Activated B cell treated with CpG ODN at 0.5 μM for 24 hours (primary cell): ENCODE results near the gene PTPN14. TPM values are rescaled to one million over a fixed set of nuclear protein-coding genes. Genes with fewer than 3 reads are reported as not detected.

Source experiments
- ATAC-seq: fragments of 200-7000 bp; cut with Tn5 transposase; one replicate; pipeline ENCODE4 v1.10.0; 2021; ENCODE audit warnings: low read depth, mild to moderate bottlenecking, moderate library complexity
- CTCF ChIA-PET: fragments of 350-600 bp; sonication (Branson Sonifier 250); formaldehyde crosslinking; loops from one replicate; lab custom pipeline; 2021; ENCODE audit warnings: antibody characterized with exemption; lab: Charles Lee
- POLR2A ChIA-PET: fragments of 350-600 bp; sonication (Branson Sonifier 250); formaldehyde crosslinking; loops from one replicate; lab custom pipeline; 2021; ENCODE audit warnings: antibody characterized with exemption; lab: Charles Lee
- DNase-seq: peaks from one replicate; pipeline ENCODE4 v3.0.0; 2022
- H3K27ac Mint-ChIP-seq: one replicate; pipeline ENCODE4 v1.8.0; 2020; ENCODE audit warnings: mixed read lengths
- H3K27me3 Mint-ChIP-seq: one replicate; pipeline ENCODE4 v1.8.0; 2021; ENCODE audit warnings: mixed read lengths
- H3K36me3 Mint-ChIP-seq: one replicate; pipeline ENCODE4 v1.8.0; 2021; ENCODE audit warnings: low read depth, mixed read lengths
- H3K4me1 Mint-ChIP-seq: one replicate; pipeline ENCODE4 v1.8.0; 2021; ENCODE audit warnings: mixed read lengths
- H3K4me3 Mint-ChIP-seq: one replicate; pipeline ENCODE4 v1.8.0; 2020; ENCODE audit warnings: mild to moderate bottlenecking, mixed read lengths
- H3K9me3 Mint-ChIP-seq: one replicate; pipeline ENCODE4 v1.8.0; 2020; ENCODE audit warnings: mixed read lengths
- CTCF ChIP-seq: fragments of 200-600 bp; IDR thresholded peaks from one replicate; pipeline ENCODE4 v1.8.0; 2022; ENCODE audit warnings: antibody characterized with exemption, mild to moderate bottlenecking
- intact Hi-C: fragments of 100-400 bp; cut with micrococcal nuclease; formaldehyde crosslinking; loops from one replicate; pipeline ENCODE4 v1.15.1; 2024
- total RNA-seq: library from RNA; stranded (reverse); gene quantifications from 2 replicates; pipeline ENCODE4 v1.2.3, GENCODE V29; 2022

The PTPN14 gene
- total RNA-seq, 1 donor from 2014 or later = not detected

DNA sequence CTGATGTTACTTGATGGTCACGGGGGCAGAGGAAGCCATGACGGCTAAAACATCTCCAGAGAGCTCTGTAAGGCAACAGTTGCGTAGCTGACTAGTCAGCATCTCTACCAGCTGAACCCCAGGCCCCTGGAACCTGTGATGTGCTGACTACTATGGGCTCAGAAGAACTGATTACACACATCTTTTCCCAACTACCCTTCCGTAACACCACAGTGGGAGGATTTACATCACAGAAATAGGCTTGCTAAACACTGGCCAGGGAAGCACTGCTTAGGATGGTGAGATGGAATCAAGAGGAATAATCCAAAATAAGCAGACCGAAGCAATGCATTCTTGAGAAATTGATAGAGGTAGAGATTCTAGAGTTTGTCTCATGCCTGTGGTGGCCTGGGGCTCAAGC lies 148.0 kb downstream of the PTPN14 start:
- ATAC-seq (no peak), DNase-seq (no peak)
- POLR2A ChIA-PET = no interaction called here
- H3K4me1 Mint-ChIP-seq = no peaks in the 10 kb centered on the region
- no peak for TF ChIP-seq CTCF
- CTCF ChIA-PET = no interaction called here
- no peak overlapping the region for H3K27ac Mint-ChIP-seq
- intact Hi-C loops = no loop called here
- H3K36me3 Mint-ChIP-seq = no peaks in the 10 kb centered on the region
- H3K9me3 Mint-ChIP-seq = no peaks in the 10 kb centered on the region
- peaks cover 4% of the 10 kb centered on the region for H3K27me3 Mint-ChIP-seq
- H3K4me3 Mint-ChIP-seq = no peak overlapping the region

DNA sequence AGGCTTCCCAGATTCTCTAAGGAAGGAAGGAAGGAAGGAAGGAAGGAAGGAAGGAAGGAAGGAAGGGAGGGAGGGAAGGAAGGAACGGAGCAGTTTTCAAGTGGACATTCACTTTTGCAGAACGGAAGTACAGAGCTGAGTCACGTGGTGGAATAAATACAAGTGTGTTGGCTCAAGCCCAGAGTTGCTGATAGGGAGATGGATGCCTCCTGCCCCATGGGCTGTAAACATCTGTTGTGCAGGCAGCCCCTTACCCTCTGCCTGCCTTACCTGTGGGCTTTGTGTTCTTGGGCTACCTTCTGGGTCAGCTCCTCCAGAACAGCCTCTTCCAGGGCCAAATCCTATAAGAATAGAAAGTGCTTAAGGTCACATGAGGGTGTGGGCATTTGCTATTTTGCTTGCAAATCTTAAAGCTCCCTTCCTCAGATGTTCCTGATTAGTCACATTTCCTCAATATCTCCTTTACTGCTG lies 148.8 kb downstream of the PTPN14 start:
- CTCF ChIA-PET = no interaction called here
- DNase-seq (no peak), ATAC-seq (no peak)
- Mint-ChIP-seq H3K4me1 (no peaks in the 10 kb centered on the region), H3K9me3 (no peaks in the 10 kb centered on the region), H3K27ac (no peak overlapping the region), H3K36me3 (no peaks in the 10 kb centered on the region), H3K4me3 (no peak overlapping the region), H3K27me3 (peaks cover 4% of the 10 kb centered on the region)
- no peak for TF ChIP-seq CTCF
- POLR2A ChIA-PET = no interaction called here
- intact Hi-C loops = no loop called here

GRCh38 chr1:214401666-214402065 lies 149.7 kb downstream of the PTPN14 start:
- Mint-ChIP-seq H3K27me3 (peaks cover 4% of the 10 kb centered on the region), H3K4me1 (no peaks in the 10 kb centered on the region), H3K36me3 (no peaks in the 10 kb centered on the region), H3K4me3 (no peak overlapping the region), H3K9me3 (no peaks in the 10 kb centered on the region), H3K27ac (no peak overlapping the region)
- ATAC-seq (no peak), DNase-seq (no peak)
- no peak for TF ChIP-seq CTCF
- POLR2A ChIA-PET = no interaction called here
- intact Hi-C loops = no loop called here
- CTCF ChIA-PET = no interaction called here

- POLR2A ChIA-PET = no interaction called here
- Mint-ChIP-seq H3K27me3 (peaks cover 4% of the 10 kb centered on the region), H3K4me1 (no peaks in the 10 kb centered on the region), H3K9me3 (no peaks in the 10 kb centered on the region), H3K27ac (no peak overlapping the region), H3K4me3 (no peak overlapping the region), H3K36me3 (no peaks in the 10 kb centered on the region)
- DNase-seq (no peak), ATAC-seq (no peak)
- TF ChIP-seq CTCF = no peak
- intact Hi-C loops = no loop called here
- CTCF ChIA-PET = no interaction called here
Observed at GRCh38 chr1:214400131-214400530, 151.3 kb downstream of the PTPN14 start.

GRCh38 chr1:214398490-214398889 lies 152.9 kb downstream of the PTPN14 start:
- ChIA-PET CTCF (no interaction called here), POLR2A (no interaction called here)
- peaks cover 4% of the 10 kb centered on the region for H3K27me3 Mint-ChIP-seq
- no peaks in the 10 kb centered on the region for H3K9me3 Mint-ChIP-seq
- H3K4me1 Mint-ChIP-seq = no peaks in the 10 kb centered on the region
- no peaks in the 10 kb centered on the region for H3K36me3 Mint-ChIP-seq
- no peak for TF ChIP-seq CTCF
- H3K27ac Mint-ChIP-seq = no peak overlapping the region
- H3K4me3 Mint-ChIP-seq = no peak overlapping the region
- no peak for ATAC-seq
- intact Hi-C loops = no loop called here
- no peak for DNase-seq
